Measurements from ENCODE around the gene BRF1.

BRF1 gene

DNA sequence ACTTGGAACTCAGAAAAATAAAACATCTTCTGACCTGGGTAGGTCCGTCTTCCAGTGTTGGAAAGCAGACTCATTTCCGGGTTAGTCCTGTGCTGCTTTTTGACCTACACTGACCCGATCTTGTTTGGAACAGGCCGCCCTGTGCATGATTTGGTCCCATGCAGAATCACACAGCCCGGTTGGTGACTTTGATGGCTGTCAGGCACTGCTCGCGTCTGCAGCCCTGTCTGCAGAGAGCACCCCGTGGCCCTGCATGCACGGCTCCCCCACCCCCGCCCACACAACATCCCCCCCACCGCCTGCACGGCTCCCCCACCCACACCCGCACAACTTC, 45.4 kb upstream of the BRF1 start:
- H3K27ac ChIP-seq (ENCODE audit: low read depth, low read length): no peak overlapping the region

GRCh38 chr14:105343194-105343593, 42.4 kb upstream of the BRF1 start:
- Histone ChIP-seq H3K4me3 (ENCODE audit: low read length) (no peak overlapping the region), H3K79me2 (ENCODE audit: control insufficient read depth, low read length) (no peaks in the 10 kb centered on the region), H3K4me2 (ENCODE audit: low read length) (no peak overlapping the region), H3K27me3 (ENCODE audit: control insufficient read depth, low read length) (no peaks in the 10 kb centered on the region), H3K9me2 (replicated peaks; ENCODE audit: control insufficient read depth, low read length) (no peaks in the 10 kb centered on the region), H3K27ac (ENCODE audit: low read depth, low read length) (no peak overlapping the region), H3K9me3 (ENCODE audit: control insufficient read depth, insufficient read depth, low read length) (no peaks in the 10 kb centered on the region), H4K20me1 (ENCODE audit: control insufficient read depth, insufficient read depth, low read depth, low read length) (no peaks in the 10 kb centered on the region), H3K4me1 (ENCODE audit: control insufficient read depth, low read length) (peaks cover 16% of the 10 kb centered on the region), H3K36me3 (ENCODE audit: control insufficient read depth, low read length) (no peaks in the 10 kb centered on the region), H3F3A (ENCODE audit: control insufficient read depth, insufficient read depth) (peaks cover 3% of the 10 kb centered on the region; the same call in 1 of the 2 replicates)
- TF ChIP-seq, protein P1, sequence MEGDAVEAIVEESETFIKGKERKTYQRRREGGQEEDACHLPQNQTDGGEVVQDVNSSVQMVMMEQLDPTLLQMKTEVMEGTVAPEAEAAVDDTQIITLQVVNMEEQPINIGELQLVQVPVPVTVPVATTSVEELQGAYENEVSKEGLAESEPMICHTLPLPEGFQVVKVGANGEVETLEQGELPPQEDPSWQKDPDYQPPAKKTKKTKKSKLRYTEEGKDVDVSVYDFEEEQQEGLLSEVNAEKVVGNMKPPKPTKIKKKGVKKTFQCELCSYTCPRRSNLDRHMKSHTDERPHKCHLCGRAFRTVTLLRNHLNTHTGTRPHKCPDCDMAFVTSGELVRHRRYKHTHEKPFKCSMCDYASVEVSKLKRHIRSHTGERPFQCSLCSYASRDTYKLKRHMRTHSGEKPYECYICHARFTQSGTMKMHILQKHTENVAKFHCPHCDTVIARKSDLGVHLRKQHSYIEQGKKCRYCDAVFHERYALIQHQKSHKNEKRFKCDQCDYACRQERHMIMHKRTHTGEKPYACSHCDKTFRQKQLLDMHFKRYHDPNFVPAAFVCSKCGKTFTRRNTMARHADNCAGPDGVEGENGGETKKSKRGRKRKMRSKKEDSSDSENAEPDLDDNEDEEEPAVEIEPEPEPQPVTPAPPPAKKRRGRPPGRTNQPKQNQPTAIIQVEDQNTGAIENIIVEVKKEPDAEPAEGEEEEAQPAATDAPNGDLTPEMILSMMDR (IDR thresholded peaks at IDR 0.05; ENCODE audit: low read depth, low read length, poor library complexity, severe bottlenecking): no peak
- TF ChIP-seq EZH2phosphoT487 (IDR thresholded peaks at IDR 0.05; ENCODE audit: borderline replicate concordance, low read length): no peak

More for the DNA sequence above, 45.4 kb upstream of the BRF1 start:
- H3K27me3 ChIP-seq (ENCODE audit: control insufficient read depth, low read length): no peaks in the 10 kb centered on the region
- H3F3A ChIP-seq (ENCODE audit: control insufficient read depth, insufficient read depth): peaks cover 3% of the 10 kb centered on the region; the same call in 1 of the 2 replicates
- TF ChIP-seq EZH2phosphoT487 (IDR thresholded peaks at IDR 0.05; ENCODE audit: borderline replicate concordance, low read length): no peak
- TF ChIP-seq, protein P1 (IDR thresholded peaks at IDR 0.05; ENCODE audit: low read depth, low read length, poor library complexity, severe bottlenecking): no peak
- H3K4me3 ChIP-seq (ENCODE audit: low read length): no peak overlapping the region
- H3K36me3 ChIP-seq (ENCODE audit: control insufficient read depth, low read length): no peaks in the 10 kb centered on the region
- no peak overlapping the region for H3K4me2 ChIP-seq (ENCODE audit: low read length)
- H3K4me1 ChIP-seq (ENCODE audit: control insufficient read depth, low read length): peaks cover 6% of the 10 kb centered on the region
- no peaks in the 10 kb centered on the region for H4K20me1 ChIP-seq (ENCODE audit: control insufficient read depth, insufficient read depth, low read depth, low read length)
- no peaks in the 10 kb centered on the region for H3K79me2 ChIP-seq (ENCODE audit: control insufficient read depth, low read length)
- H3K9me2 ChIP-seq (replicated peaks; ENCODE audit: control insufficient read depth, low read length): no peaks in the 10 kb centered on the region
- H3K9me3 ChIP-seq (ENCODE audit: control insufficient read depth, insufficient read depth, low read length): no peaks in the 10 kb centered on the region

DNA sequence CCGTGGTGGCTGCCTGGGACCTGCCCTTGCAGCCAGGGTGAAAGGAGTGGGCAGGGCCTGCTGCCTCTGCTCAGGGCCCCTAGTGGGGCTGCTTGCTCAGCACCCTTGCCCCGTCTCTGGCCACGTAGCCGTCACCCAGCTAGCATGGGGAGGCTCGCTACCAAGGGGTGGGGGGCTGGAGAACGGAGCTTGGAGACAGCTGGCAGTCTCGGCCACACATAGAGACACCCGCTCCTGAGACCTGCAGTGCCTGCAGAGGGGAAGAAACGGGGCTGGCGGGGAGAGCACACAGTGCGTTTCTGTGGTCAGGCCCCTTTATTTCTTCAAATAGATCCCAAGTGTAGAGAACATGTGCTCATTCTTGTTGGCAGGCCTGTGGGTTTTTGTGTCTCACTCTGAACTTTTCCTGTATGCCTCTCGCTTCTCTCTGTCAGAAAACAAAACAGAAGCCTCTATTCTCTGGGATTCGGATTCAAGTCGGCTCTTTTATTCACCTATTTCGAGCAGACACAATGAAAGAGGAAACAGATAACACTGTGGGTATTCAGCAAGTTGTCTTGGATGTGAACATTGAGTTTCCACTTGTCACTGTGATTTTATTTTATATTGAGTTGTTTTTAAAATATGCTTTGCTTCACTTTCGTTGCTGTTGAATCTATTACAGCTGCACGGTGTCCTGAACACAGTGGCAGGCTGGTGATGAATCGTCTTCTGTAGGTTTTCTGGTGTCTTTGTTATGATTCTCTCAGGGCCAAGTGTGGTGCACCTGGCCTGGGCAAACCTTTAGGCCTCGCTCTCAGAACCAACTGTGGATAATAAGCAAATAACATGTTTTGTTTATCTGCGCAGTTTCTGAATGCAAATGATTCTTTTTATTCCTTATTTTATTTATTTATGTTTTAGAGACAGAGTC, 40.3 kb upstream of the BRF1 start:
- no peaks in the 10 kb centered on the region for H3K9me2 ChIP-seq (replicated peaks; ENCODE audit: control insufficient read depth, low read length)
- no peaks in the 10 kb centered on the region for H3K27me3 ChIP-seq (ENCODE audit: control insufficient read depth, low read length)
- peaks cover 16% of the 10 kb centered on the region for H3K4me1 ChIP-seq (ENCODE audit: control insufficient read depth, low read length)
- TF ChIP-seq, protein P1 (IDR thresholded peaks at IDR 0.05; ENCODE audit: low read depth, low read length, poor library complexity, severe bottlenecking): no peak
- no peak for TF ChIP-seq EZH2phosphoT487 (IDR thresholded peaks at IDR 0.05; ENCODE audit: borderline replicate concordance, low read length)
- no peaks in the 10 kb centered on the region for H3K79me2 ChIP-seq (ENCODE audit: control insufficient read depth, low read length)
- peaks cover 3% of the 10 kb centered on the region; the same call in 1 of the 2 replicates for H3F3A ChIP-seq (ENCODE audit: control insufficient read depth, insufficient read depth)
- peak overlapping the region; percentile 19 for H3K4me2 ChIP-seq (ENCODE audit: low read length)
- no peaks in the 10 kb centered on the region for H3K36me3 ChIP-seq (ENCODE audit: control insufficient read depth, low read length)
- no peaks in the 10 kb centered on the region for H3K9me3 ChIP-seq (ENCODE audit: control insufficient read depth, insufficient read depth, low read length)
- no peaks in the 10 kb centered on the region for H4K20me1 ChIP-seq (ENCODE audit: control insufficient read depth, insufficient read depth, low read depth, low read length)
- H3K4me3 ChIP-seq (ENCODE audit: low read length): no peak overlapping the region
- H3K27ac ChIP-seq (ENCODE audit: low read depth, low read length): no peak overlapping the region

Measured in DOHH2 (cell line).